Calu3 (cell line): ENCODE results near the gene CPNE7. TPM values are rescaled to one million over a fixed set of nuclear protein-coding genes. Genes with fewer than 3 reads are reported as not detected.
"Not testable (repeated sequence)": the region's sequence is repeated elsewhere in the genome, so short reads cannot be mapped to it uniquely, and the experiment has no call there.

Source experiments
- BruUV-seq: library from RNA; stranded (reverse); fragments of 400-500 nt; replicated peaks from 2 replicates; lab custom pipeline; 2021; lab: Mats Ljungman, UMichigan
- CTCF ChIA-PET: fragments of 300-600 bp; sonication (Branson Sonifier 250); formaldehyde crosslinking; loops from one replicate; lab custom pipeline; 2022; ENCODE audit warnings: antibody characterized with exemption; lab: Charles Lee
- DNase-seq: peaks from one replicate; pipeline ENCODE4 v3.0.0; 2022
- H3K27ac Mint-ChIP-seq: one replicate; pipeline ENCODE4 v1.8.0; 2022; ENCODE audit warnings: mixed read lengths; ENCODE audit not compliant: unreplicated experiment
- H3K27me3 Mint-ChIP-seq: one replicate; pipeline ENCODE4 v1.8.0; 2022; ENCODE audit warnings: mixed read lengths; ENCODE audit not compliant: unreplicated experiment
- H3K36me3 Mint-ChIP-seq: one replicate; pipeline ENCODE4 v1.8.0; 2022; ENCODE audit warnings: mild to moderate bottlenecking, moderate library complexity, mixed read lengths; ENCODE audit not compliant: insufficient read depth, unreplicated experiment
- H3K4me1 Mint-ChIP-seq: one replicate; pipeline ENCODE4 v1.8.0; 2022; ENCODE audit warnings: mild to moderate bottlenecking, low read depth, mixed read lengths; ENCODE audit not compliant: unreplicated experiment
- H3K4me3 Mint-ChIP-seq: one replicate; pipeline ENCODE4 v1.8.0; 2022; ENCODE audit warnings: mild to moderate bottlenecking, low read depth, moderate library complexity, mixed read lengths; ENCODE audit not compliant: unreplicated experiment
- H3K9me3 Mint-ChIP-seq: one replicate; pipeline ENCODE4 v1.8.0; 2022; ENCODE audit warnings: low read depth, mixed read lengths; ENCODE audit not compliant: unreplicated experiment
- intact Hi-C: fragments of 100-400 bp; cut with micrococcal nuclease; formaldehyde crosslinking; loops from one replicate; pipeline ENCODE4 v1.10.0; 2022; ENCODE audit not compliant: unreplicated experiment
- total RNA-seq: library from RNA; stranded (reverse); gene quantifications from 2 replicates; pipeline ENCODE4 v1.2.3, GENCODE V29; 2022
- TF ChIP-seq, protein P1 (sequence below): fragments of 200-600 bp; IDR thresholded peaks from one replicate; pipeline ENCODE4 v1.8.0; 2022; ENCODE audit warnings: antibody characterized with exemption; ENCODE audit not compliant: unreplicated experiment

CPNE7 gene
- total RNA-seq, 1 experiment from 2014 or later: 31.3 TPM

- H3K4me1 Mint-ChIP-seq: peaks cover 18% of the 10 kb centered on the region
- H3K36me3 Mint-ChIP-seq: peaks cover 61% of the 10 kb centered on the region
- H3K27me3 Mint-ChIP-seq: peaks cover 49% of the 10 kb centered on the region
- intact Hi-C loops: no loop called here
- no peak overlapping the region for H3K4me3 Mint-ChIP-seq
- no peaks in the 10 kb centered on the region for H3K9me3 Mint-ChIP-seq
- BruUV-seq: no TSS peak
- H3K27ac Mint-ChIP-seq: peak overlapping the region; percentile 71
- TF ChIP-seq, protein P1, sequence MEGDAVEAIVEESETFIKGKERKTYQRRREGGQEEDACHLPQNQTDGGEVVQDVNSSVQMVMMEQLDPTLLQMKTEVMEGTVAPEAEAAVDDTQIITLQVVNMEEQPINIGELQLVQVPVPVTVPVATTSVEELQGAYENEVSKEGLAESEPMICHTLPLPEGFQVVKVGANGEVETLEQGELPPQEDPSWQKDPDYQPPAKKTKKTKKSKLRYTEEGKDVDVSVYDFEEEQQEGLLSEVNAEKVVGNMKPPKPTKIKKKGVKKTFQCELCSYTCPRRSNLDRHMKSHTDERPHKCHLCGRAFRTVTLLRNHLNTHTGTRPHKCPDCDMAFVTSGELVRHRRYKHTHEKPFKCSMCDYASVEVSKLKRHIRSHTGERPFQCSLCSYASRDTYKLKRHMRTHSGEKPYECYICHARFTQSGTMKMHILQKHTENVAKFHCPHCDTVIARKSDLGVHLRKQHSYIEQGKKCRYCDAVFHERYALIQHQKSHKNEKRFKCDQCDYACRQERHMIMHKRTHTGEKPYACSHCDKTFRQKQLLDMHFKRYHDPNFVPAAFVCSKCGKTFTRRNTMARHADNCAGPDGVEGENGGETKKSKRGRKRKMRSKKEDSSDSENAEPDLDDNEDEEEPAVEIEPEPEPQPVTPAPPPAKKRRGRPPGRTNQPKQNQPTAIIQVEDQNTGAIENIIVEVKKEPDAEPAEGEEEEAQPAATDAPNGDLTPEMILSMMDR: no peak
- DNase-seq: no peak
- CTCF ChIA-PET: no interaction called here
Observed at GRCh38 chr16:89569506-89570341, 5.8 kb upstream of the CPNE7 start.

GRCh38 chr16:89570342-89570923 lies 5.1 kb upstream of the CPNE7 start:
- TF ChIP-seq, protein P1: no peak
- H3K4me1 Mint-ChIP-seq: peaks cover 11% of the 10 kb centered on the region
- no TSS peak for BruUV-seq
- H3K36me3 Mint-ChIP-seq: peaks cover 57% of the 10 kb centered on the region
- H3K4me3 Mint-ChIP-seq: no peak overlapping the region
- DNase-seq: no peak
- peaks cover 49% of the 10 kb centered on the region for H3K27me3 Mint-ChIP-seq
- no peaks in the 10 kb centered on the region for H3K9me3 Mint-ChIP-seq
- H3K27ac Mint-ChIP-seq: no peak overlapping the region
- CTCF ChIA-PET: no interaction called here
- intact Hi-C loops: no loop called here

- intact Hi-C loops, DNase-seq, H3K9me3 Mint-ChIP-seq, BruUV-seq, H3K27ac Mint-ChIP-seq, H3K4me1 Mint-ChIP-seq, H3K4me3 Mint-ChIP-seq, CTCF ChIA-PET: not testable (repeated sequence)
- peaks cover 49% of the 10 kb centered on the region for H3K27me3 Mint-ChIP-seq
- H3K36me3 Mint-ChIP-seq: peaks cover 50% of the 10 kb centered on the region
Observed at GRCh38 chr16:89570983-89571598, 4.5 kb upstream of the CPNE7 start.

DNA sequence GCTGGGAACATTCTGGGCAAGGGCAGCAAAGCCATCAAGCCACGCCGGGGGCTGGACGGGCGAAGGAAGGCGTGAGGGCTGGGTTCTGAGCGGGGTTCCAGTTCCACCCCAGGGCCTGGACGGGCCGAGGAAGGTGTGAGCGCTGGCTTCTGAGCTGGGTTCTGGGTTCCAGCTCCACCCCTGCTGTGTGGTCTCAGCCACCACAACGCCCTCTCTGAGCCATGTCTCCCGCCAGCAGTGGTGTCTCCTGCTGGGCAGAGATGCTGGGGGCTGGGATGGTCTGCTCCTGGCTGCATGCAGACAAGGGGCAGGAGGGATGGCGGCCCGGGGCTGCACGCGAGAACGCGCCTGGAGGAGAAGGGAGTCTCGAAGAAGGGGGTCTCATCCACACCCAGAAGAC lies 3.9 kb upstream of the CPNE7 start:
- no peak for DNase-seq
- CTCF ChIA-PET: no interaction called here
- Mint-ChIP-seq H3K27ac (no peak overlapping the region), H3K36me3 (peaks cover 45% of the 10 kb centered on the region), H3K9me3 (no peaks in the 10 kb centered on the region), H3K4me1 (no peaks in the 10 kb centered on the region), H3K27me3 (peaks cover 49% of the 10 kb centered on the region), H3K4me3 (no peak overlapping the region)
- TF ChIP-seq, protein P1: no peak
- BruUV-seq: no TSS peak
- intact Hi-C loops: no loop called here
